ENCODE results near the gene LOXHD1.

GRCh38 chr18:46563317-46563716 lies 93.7 kb downstream of the LOXHD1 start:
- no peak for TF ChIP-seq CTCF (IDR thresholded peaks at IDR 0.05)
- no peak for TF ChIP-seq EP300 (IDR thresholded peaks at IDR 0.05)
